GM18873 (cell line): Measurements from ENCODE around the gene ACOT7.

Experiments used
- ATAC-seq: cut with Tn5 transposase; IDR thresholded peaks from one replicate; pipeline ENCODE4 v1.9.1; 2021; ENCODE audit warnings: mild to moderate bottlenecking, moderate library complexity, moderate number of reproducible peaks; ENCODE audit not compliant: unreplicated experiment, low FRiP score

ACOT7 gene

GRCh38 chr1:6274622-6275139 is 118.9 kb downstream of the ACOT7 start:
- no peak for ATAC-seq

DNA sequence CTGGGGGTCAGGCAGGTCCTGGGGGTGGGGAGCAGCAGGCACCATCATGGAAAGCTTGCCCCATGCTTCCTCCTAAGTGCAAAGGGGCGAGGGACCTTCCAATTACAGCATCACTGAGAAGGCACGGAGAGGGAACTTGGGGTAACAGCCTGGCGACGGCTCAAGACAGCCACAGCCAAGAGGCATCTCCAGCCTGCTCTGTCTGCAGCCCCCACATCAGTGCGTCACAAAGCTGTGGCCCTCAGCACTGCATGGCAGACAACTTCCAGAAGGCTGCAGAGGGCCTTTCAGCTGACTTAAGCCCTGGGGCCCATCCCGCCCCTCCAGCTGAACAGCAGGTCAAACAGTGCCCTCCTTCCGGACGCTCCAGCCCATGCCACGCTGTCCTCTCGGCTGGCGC is 119.5 kb downstream of the ACOT7 start:
- ATAC-seq = no peak

GRCh38 chr1:6273380-6273891 is 120.1 kb downstream of the ACOT7 start:
- no peak for ATAC-seq

- ATAC-seq = no peak
These were observed 120.7 kb downstream of the ACOT7 start for GRCh38 chr1:6272868-6273267.

DNA sequence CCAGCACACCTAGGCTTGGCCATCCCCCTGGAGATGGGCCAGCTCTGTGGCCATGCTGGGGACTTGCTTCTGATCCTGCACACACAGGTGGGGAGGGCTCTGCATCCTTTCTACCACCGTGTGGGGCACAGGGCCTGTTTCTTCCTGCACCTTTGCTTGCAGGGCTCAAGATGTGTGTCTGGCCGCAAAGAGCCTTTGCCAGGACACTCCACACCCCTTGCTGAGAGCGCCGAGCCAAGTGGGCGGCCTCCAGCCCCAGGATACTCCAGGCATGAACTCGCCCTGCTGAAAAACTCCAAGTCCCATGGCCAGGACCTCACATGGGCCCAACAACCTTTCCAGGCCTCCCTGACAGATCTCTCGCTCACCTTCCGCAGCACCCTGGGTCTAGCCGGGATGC is 121.1 kb downstream of the ACOT7 start:
- no peak for ATAC-seq

DNA sequence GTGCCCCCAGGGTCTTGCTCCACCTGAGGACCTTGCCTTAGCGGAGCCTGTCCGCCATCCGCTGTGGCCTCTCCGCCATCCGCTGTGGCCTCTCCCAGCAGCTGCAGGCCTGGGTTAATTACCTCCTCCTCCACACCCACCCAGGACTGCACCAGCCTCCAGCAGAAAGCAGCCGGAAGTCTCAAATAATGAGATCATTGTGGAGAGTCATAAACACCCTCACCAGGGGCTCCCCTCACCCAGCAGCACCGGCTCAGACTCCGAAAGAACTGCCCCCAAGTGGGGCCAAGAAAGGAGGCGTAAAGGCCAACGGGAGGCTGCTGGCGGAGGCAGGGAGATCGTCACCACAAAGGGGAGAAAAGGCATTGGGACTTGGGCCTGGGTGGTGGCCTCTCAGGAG is 122.0 kb downstream of the ACOT7 start:
- no peak for ATAC-seq

DNA sequence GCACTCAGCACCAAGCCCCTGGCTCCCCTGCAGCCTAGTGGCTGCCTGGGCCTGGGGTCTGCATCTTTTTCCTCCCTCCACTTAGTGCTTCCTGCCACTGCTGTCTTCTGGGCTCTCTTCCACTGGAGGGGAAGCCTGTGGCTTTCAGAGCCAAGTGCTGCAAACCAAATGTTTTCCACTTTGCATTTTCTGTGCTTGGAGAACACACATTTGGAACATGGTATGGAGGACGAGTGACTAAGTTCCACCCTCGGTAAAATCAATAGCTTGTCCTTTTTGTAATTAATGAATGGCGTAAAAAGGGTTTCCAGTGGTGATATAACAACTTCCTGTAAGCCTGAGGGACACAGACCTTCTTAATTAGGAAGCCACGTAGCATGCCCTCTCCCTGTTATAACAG is 122.6 kb downstream of the ACOT7 start:
- no peak for ATAC-seq

- ATAC-seq = no peak
These were observed 123.2 kb downstream of the ACOT7 start for GRCh38 chr1:6270401-6270800.

GRCh38 chr1:6269720-6270400 is 123.7 kb downstream of the ACOT7 start:
- ATAC-seq = no peak

- no peak for ATAC-seq
These were observed 124.3 kb downstream of the ACOT7 start for GRCh38 chr1:6269296-6269695.

DNA sequence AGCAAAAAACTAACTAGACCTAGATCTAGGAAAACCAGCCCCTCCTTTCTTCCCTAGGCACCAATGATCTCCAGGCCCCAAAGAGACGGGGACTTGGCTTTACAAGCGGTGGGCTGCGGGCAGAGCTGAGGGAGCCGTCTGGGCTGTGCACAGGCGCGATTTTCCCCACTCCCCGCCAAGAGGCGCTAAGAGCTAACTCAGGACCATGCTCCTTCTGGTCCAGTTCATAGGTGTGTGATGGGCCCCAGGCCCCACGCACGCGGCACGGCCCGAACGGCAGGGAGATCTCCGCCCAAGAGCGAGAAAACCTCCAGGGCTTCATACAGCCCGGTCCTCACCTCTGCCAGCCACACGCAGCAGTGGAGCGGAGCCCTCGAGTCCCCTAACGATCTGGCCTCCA is 125.2 kb downstream of the ACOT7 start:
- ATAC-seq = no peak

- no peak for ATAC-seq
These were observed 125.8 kb downstream of the ACOT7 start for GRCh38 chr1:6267686-6268322.

DNA sequence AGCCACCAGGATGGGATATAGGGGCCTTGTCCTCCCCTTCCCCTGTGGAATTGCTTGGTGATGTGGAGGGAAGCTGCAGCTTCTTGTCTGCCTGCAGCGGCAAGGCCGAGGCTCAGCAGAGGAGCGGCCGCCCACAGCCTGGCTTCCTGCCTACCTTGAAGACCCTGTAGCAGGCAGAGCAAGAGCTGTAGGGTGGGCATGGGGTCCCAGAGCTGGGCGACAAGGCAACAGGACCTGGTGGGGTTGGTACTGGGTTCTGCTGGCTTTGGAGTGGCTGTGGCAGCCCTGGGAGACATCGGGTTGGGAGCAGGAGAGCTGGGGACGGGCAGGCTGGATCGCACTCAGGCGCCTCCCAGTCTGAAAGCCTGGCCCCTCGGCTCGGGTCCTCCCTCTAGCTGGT is 126.9 kb downstream of the ACOT7 start:
- no peak for ATAC-seq

DNA sequence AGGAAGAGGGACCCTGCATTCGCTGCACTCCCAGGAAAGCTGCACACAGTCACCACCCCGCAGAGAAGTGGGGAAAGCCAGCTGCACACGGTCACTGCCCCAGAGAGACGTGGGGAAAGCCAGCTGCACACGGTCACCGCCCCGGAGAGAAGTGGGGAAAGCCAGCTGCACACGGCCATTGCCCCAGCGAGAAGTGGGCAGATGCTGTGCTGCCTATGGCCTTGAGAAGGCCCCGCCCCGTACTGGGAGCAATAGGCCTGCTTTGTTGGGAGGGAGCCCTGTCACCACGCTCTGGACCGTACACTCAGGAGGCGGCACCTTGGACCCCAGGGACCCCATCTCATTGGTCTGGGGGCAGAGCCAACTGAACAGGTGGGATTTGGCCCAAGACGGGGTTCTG is 128.4 kb downstream of the ACOT7 start:
- ATAC-seq = no peak

DNA sequence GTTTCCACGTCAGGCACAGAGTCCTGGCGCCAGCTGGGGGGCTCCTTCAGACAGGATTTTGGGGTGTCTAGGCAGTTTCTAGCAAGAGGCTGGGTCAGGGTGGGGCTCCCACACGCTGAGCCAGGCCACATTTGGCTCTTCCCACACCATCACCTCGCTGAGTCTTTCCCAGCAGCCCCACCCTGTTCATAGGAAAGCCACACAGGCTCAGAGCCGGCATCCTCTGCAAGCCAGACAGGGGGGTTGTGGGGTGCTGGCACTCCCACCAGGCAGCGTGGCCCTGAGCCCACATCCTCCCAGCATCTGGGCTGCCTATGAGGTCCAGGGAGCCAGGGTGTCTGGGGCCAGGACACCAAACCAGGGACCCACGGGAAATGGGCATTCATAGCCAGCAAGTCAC is 129.9 kb downstream of the ACOT7 start:
- no peak for ATAC-seq

DNA sequence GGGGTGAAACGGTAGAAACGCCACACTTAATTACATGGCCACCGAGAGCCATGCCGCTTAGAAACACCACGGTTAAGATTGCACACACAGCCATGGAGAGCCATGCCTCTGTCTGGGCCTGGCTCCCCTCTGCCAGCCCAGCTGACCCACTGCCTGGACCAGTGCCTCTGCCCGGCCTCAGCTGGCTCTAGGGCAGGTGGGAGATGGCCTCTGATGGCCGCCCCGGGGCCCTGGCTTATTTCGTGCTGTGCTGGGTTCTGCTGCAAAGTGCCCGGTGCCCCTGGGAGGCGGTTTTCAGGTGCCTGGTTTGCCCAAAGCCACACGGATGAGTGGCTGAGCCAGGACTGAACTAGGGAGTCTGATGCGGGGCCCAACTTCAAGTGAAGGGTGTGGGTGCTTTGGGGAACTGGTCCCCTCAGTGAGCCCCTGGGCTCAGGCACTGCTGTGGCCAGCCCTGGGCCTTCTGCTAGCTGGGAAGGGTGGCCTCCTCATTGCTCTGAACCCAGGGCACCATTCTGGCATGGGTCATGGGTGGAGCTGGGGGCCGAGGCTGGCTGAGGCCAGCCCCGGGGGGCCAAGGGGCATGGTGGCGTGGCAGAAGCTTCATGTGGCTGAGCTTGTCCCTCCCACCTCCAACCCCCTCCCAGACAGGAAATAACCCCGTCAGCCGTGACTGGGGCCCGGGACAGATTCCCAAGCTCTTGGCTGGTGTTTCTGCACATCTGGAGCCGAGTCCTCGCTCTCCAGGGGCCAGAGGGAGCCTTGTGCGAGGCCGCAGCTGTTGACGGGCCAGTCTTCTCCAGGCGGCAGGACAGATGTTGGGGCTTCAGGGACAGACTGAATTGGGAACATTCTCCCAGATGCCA is 130.8 kb downstream of the ACOT7 start:
- no peak for ATAC-seq

DNA sequence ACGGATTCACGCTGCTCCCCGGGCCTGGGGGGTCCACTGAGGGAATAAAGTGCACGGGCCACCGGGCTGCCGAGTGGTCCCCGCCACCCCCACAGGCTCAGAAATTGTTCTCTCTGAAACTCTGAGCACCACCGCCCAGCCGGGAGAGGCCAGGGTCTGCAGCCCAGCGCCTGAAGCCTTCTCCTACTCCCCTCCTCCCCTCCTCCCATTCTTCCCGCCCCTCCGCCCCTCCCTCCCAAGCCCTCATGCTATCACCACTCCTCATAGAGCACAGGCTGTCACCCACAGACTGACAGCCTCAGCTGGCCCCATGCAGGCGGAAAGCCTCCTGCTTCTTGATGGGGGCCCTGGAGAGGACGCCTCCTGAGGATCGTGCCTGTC is 132.0 kb downstream of the ACOT7 start:
- no peak for ATAC-seq

GRCh38 chr1:6260961-6261614 is 132.5 kb downstream of the ACOT7 start, which contains the start of gene GPR153:
GPR153 (minus strand) TSS chr1:6261098; CDS start chr1:6254905, 6,193 bp downstream.
- ATAC-seq = no peak

GRCh38 chr1:6260433-6260934 is 133.1 kb downstream of the ACOT7 start:
- ATAC-seq = no peak
